Natural killer cell (primary cell): ENCODE results near the gene OR8D4. TPM values are rescaled to one million over a fixed set of nuclear protein-coding genes. Genes with fewer than 3 reads are reported as not detected.

Source experiments
- ATAC-seq, 3 donors: fragments of 150-1000 bp in 2 of 3; fragments of 200-7000 bp in 1 of 3; cut with Tn5 transposase; 1 replicate in 1 of 3; 2 replicates in 2 of 3; pipeline ENCODE4 v1.10.0; 2021; ENCODE audit warnings: mild to moderate bottlenecking in 2 of 3, moderate library complexity in 2 of 3
- DNase-seq, 2 donors: peaks; one replicate each; pipeline versions ENCODE4 v3.0.0 to v3.0.0-alpha.2; 2013 to 2021; ENCODE audit warnings: mixed read lengths in 1 of 2
- H3K27ac ChIP-seq: one replicate; pipeline ENCODE4 v1.5.1; 2013; ENCODE audit warnings: mild to moderate bottlenecking, low read length
- H3K27me3 ChIP-seq: one replicate; pipeline ENCODE4 v1.6.1; 2013; ENCODE audit warnings: low read length; ENCODE audit not compliant: control insufficient read depth, insufficient read depth
- H3K36me3 ChIP-seq: one replicate; pipeline ENCODE4 v1.6.1; 2013; ENCODE audit warnings: low read length; ENCODE audit not compliant: control insufficient read depth, insufficient read depth
- H3K4me1 ChIP-seq: one replicate; pipeline ENCODE4 v1.6.1; 2013; ENCODE audit warnings: low read length; ENCODE audit not compliant: control insufficient read depth, insufficient read depth
- H3K4me3 ChIP-seq: one replicate; pipeline ENCODE4 v1.5.1; 2013; ENCODE audit warnings: low read length
- H3K9me3 ChIP-seq: one replicate; pipeline ENCODE4 v1.6.1; 2013; ENCODE audit warnings: low read length; ENCODE audit not compliant: control insufficient read depth, insufficient read depth
- H3K27ac Mint-ChIP-seq, 2 donors: one replicate each; pipeline ENCODE4 v1.8.0; 2022; ENCODE audit warnings: mild to moderate bottlenecking in 2 of 2, mixed read lengths in 2 of 2, moderate library complexity in 1 of 2
- H3K27me3 Mint-ChIP-seq, 2 donors: one replicate each; pipeline ENCODE4 v1.8.0; 2022; ENCODE audit warnings: low read depth in 2 of 2, mixed read lengths in 2 of 2
- H3K36me3 Mint-ChIP-seq: one replicate; pipeline ENCODE4 v1.8.0; 2022; ENCODE audit warnings: mixed read lengths
- H3K4me1 Mint-ChIP-seq, 2 donors: one replicate each; pipeline ENCODE4 v1.8.0; 2022; ENCODE audit warnings: mixed read lengths in 2 of 2
- H3K4me3 Mint-ChIP-seq: one replicate; pipeline ENCODE4 v1.8.0; 2022; ENCODE audit warnings: mild to moderate bottlenecking, moderate library complexity, mixed read lengths
- H3K9me3 Mint-ChIP-seq, 2 donors: one replicate each; pipeline ENCODE4 v1.8.0; 2022; ENCODE audit warnings: mixed read lengths in 2 of 2
- CTCF ChIP-seq: fragments of 200-600 bp; IDR thresholded peaks from one replicate; pipeline ENCODE4 v1.8.0; 2022; ENCODE audit warnings: antibody characterized with exemption
- WGBS: methylation state at CpG from one replicate; pipeline ENCODE4 v1.1.7; 2013; ENCODE audit warnings: missing lambda C conversion rate; ENCODE audit not compliant: insufficient coverage; 5-methylcytosine and 5-hydroxymethylcytosine counted together
- intact Hi-C: fragments of 100-400 bp; cut with micrococcal nuclease; formaldehyde crosslinking; loops from one replicate; pipeline ENCODE4 v1.14.2; 2022
- total RNA-seq, 4 donors: library from RNA; stranded (reverse); fragments of 120-200 nt in 1 of 4; gene quantifications; one replicate each; pipeline versions ENCODE4 v1.2.3 to v1.2.4, GENCODE V29; 2013 to 2022

OR8D4 gene
- total RNA-seq, 3 donors from 2014 or later (not counting 1 experiment from before 2014, with no cell fraction given) = not detected

GRCh38 chr11:123885570-123885969 lies 16.4 kb upstream of the OR8D4 start, which contains the start of gene TMEM225:
Gene TMEM225, minus strand, starts transcription at chr11:123885670. Its CDS starts 245 bp downstream, at chr11:123885425.
- H3K27me3 Mint-ChIP-seq = peaks cover 0 to 4% of the 10 kb centered on the region in 2 donors
- Histone ChIP-seq H3K4me3 (no peak within 1 kb of the TSS), H3K4me1 (no peaks in the 10 kb centered on the region), H3K9me3 (no peaks in the 10 kb centered on the region), H3K27ac (no peak within 1 kb of the TSS), H3K27me3 (peaks cover 2% of the 10 kb centered on the region), H3K36me3 (no peaks in the 10 kb centered on the region)
- H3K4me3 Mint-ChIP-seq = no peak within 1 kb of the TSS
- WGBS = 100% methylated on average over 3 of the region's 3 CpGs
- ATAC-seq (no peak), DNase-seq (no peak)
- no peak for TF ChIP-seq CTCF
- no peak within 1 kb of the TSS for H3K27ac Mint-ChIP-seq
- H3K9me3 Mint-ChIP-seq = peaks cover 0 to 2% of the 10 kb centered on the region in 2 donors
- intact Hi-C loops = no loop called here
- no peaks in the 10 kb centered on the region for H3K36me3 Mint-ChIP-seq
- no peaks in the 10 kb centered on the region for H3K4me1 Mint-ChIP-seq

- Mint-ChIP-seq H3K27me3 (no peaks in the 10 kb centered on the region), H3K36me3 (no peaks in the 10 kb centered on the region), H3K9me3 (peaks cover 0 to 2% of the 10 kb centered on the region in 2 donors), H3K27ac (no peak overlapping the region), H3K4me1 (no peaks in the 10 kb centered on the region), H3K4me3 (no peak overlapping the region)
- no peak for TF ChIP-seq CTCF
- Histone ChIP-seq H3K27me3 (peaks cover 2% of the 10 kb centered on the region), H3K4me3 (no peak overlapping the region), H3K4me1 (no peaks in the 10 kb centered on the region), H3K9me3 (no peaks in the 10 kb centered on the region), H3K27ac (no peak overlapping the region), H3K36me3 (no peaks in the 10 kb centered on the region)
- no peak for DNase-seq
- intact Hi-C loops = no loop called here
- ATAC-seq = no peak
Observed at GRCh38 chr11:123892031-123892430, 9.9 kb upstream of the OR8D4 start.

GRCh38 chr11:123899792-123900191 lies 2.2 kb upstream of the OR8D4 start:
- no peak overlapping the region for H3K4me3 ChIP-seq
- H3K36me3 Mint-ChIP-seq = no peaks in the 10 kb centered on the region
- no peaks in the 10 kb centered on the region for H3K27me3 ChIP-seq
- 82% methylated on average over 2 of the region's 3 CpGs for WGBS
- no peaks in the 10 kb centered on the region for H3K9me3 ChIP-seq
- no peak for TF ChIP-seq CTCF
- H3K4me1 Mint-ChIP-seq = no peaks in the 10 kb centered on the region
- no peaks in the 10 kb centered on the region for H3K36me3 ChIP-seq
- H3K4me1 ChIP-seq = no peaks in the 10 kb centered on the region
- ATAC-seq (no peak), DNase-seq (no peak)
- H3K27me3 Mint-ChIP-seq = peaks cover 0 to 5% of the 10 kb centered on the region in 2 donors
- H3K4me3 Mint-ChIP-seq = no peak overlapping the region
- intact Hi-C loops = no loop called here
- no peak overlapping the region for H3K27ac Mint-ChIP-seq
- no peak overlapping the region for H3K27ac ChIP-seq
- no peaks in the 10 kb centered on the region for H3K9me3 Mint-ChIP-seq

GRCh38 chr11:123903932-123904331 lies 2.0 kb downstream of the OR8D4 start:
- no peaks in the 10 kb centered on the region for H3K36me3 ChIP-seq
- peaks cover 0 to 13% of the 10 kb centered on the region in 2 donors for H3K27me3 Mint-ChIP-seq
- WGBS = 65% methylated on average over 2 of the region's 2 CpGs
- H3K9me3 ChIP-seq = no peaks in the 10 kb centered on the region
- no peaks in the 10 kb centered on the region for H3K27me3 ChIP-seq
- DNase-seq (no peak), ATAC-seq (no peak)
- TF ChIP-seq CTCF = no peak
- no peaks in the 10 kb centered on the region for H3K36me3 Mint-ChIP-seq
- no peak overlapping the region for H3K4me3 ChIP-seq
- no peak overlapping the region for H3K27ac ChIP-seq
- H3K4me3 Mint-ChIP-seq = no peak overlapping the region
- H3K4me1 ChIP-seq = no peaks in the 10 kb centered on the region
- H3K27ac Mint-ChIP-seq = no peak overlapping the region
- intact Hi-C loops = no loop called here
- H3K9me3 Mint-ChIP-seq = peaks cover 2% of the 10 kb centered on the region in 2 donors
- H3K4me1 Mint-ChIP-seq = no peaks in the 10 kb centered on the region
